Fibroblast of skin of right quadriceps (primary cell): ENCODE measurements around the gene TAPBPL.
"Not testable (repeated sequence)": the region's sequence is repeated elsewhere in the genome, so short reads cannot be mapped to it uniquely, and the experiment has no call there.

Experiments
- DNase-seq: peaks from one replicate; pipeline ENCODE4 v3.0.0-alpha.2; 2013

The TAPBPL gene

GRCh38 chr12:6463858-6464257, 12.0 kb downstream of the TAPBPL start:
- DNase-seq: no peak

GRCh38 chr12:6464531-6464930, 12.7 kb downstream of the TAPBPL start:
- DNase-seq: no peak

GRCh38 chr12:6465467-6466183, 13.8 kb downstream of the TAPBPL start:
- DNase-seq: peak; percentile 63

- DNase-seq: no peak
Measured at GRCh38 chr12:6466184-6466573, 14.3 kb downstream of the TAPBPL start.

GRCh38 chr12:6466751-6467150, 14.9 kb downstream of the TAPBPL start:
- DNase-seq: not testable (repeated sequence)

- DNase-seq: not testable (repeated sequence)
Measured at GRCh38 chr12:6467571-6468282, 15.9 kb downstream of the TAPBPL start.

GRCh38 chr12:6468283-6468575, 16.4 kb downstream of the TAPBPL start:
- no peak for DNase-seq

- DNase-seq: no peak
Measured at GRCh38 chr12:6469092-6469491, 17.2 kb downstream of the TAPBPL start.

GRCh38 chr12:6469609-6470374, 17.9 kb downstream of the TAPBPL start:
- no peak for DNase-seq

- peak; percentile 99 for DNase-seq
Measured at GRCh38 chr12:6470375-6471163, 18.7 kb downstream of the TAPBPL start, which contains the start of gene VAMP1. Gene VAMP1, minus strand, starts transcription at chr12:6470677. Its CDS starts 146 bp downstream, at chr12:6470531.

GRCh38 chr12:6471989-6472360, 20.1 kb downstream of the TAPBPL start:
- no peak for DNase-seq

- no peak for DNase-seq
Measured at GRCh38 chr12:6472491-6472890, 20.6 kb downstream of the TAPBPL start.

- not testable (repeated sequence) for DNase-seq
Measured at GRCh38 chr12:6475233-6475975, 23.6 kb downstream of the TAPBPL start.

GRCh38 chr12:6476489-6476888, 24.6 kb downstream of the TAPBPL start:
- peak; percentile 73 for DNase-seq

- not testable (repeated sequence) for DNase-seq
Measured at GRCh38 chr12:6477601-6478377, 25.9 kb downstream of the TAPBPL start.

GRCh38 chr12:6478416-6478815, 26.6 kb downstream of the TAPBPL start:
- peak; percentile 64 for DNase-seq

GRCh38 chr12:6488240-6488639, 36.4 kb downstream of the TAPBPL start:
- no peak for DNase-seq

- DNase-seq: no peak
Measured at GRCh38 chr12:6489449-6489848, 37.6 kb downstream of the TAPBPL start.

- not testable (repeated sequence) for DNase-seq
Measured at GRCh38 chr12:6490673-6491072, 38.8 kb downstream of the TAPBPL start.

GRCh38 chr12:6492838-6493496, 41.1 kb downstream of the TAPBPL start, which contains the start of gene MRPL51:
Gene MRPL51, minus strand, starts transcription at chr12:6493262. Its CDS starts 126 bp downstream, at chr12:6493136.
- DNase-seq: peak; percentile 93
